ENCODE results near the gene WDR46. TPM values are rescaled to one million over a fixed set of nuclear protein-coding genes. Genes with fewer than 3 reads are reported as not detected.

WDR46 gene
- total and polyA plus RNA-seq, 10 of the 15 experiments (the other 5 are each of a cell fraction or from before 2014, with no cell fraction given): 10.1 to 147 (median 86.0) TPM

DNA sequence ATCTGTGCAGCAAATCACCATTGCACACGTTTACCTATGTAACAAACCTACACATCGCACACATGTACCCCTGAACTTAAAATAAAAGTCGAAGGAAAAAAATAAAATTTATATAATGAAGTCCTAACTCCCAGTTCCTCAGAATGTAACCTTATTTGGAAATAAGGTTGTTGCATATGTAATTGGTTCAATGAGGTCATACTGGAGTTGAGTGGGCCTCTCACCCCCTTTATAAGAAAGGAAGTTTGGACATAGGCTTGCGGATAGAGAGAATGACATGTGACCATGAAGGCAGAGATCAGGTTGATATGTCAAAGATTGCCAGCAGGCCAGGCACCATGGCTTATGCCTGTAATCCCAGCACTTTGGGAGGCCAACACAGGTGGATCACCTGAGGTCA, 44.6 kb upstream of the WDR46 start:
- WGBS (ENCODE audit: insufficient coverage, insufficient replicate concordance, low lambda C conversion rate, missing lambda C conversion rate): 83% methylated on average over 4 of the region's 4 CpGs
- Histone ChIP-seq H3K4me3 (no peak overlapping the region), H3K4me1 (ENCODE audit: control insufficient read depth, insufficient read depth, low read length) (peaks cover 6% of the 10 kb centered on the region; the same call in 1 of the 2 replicates), H3K27me3 (replicated peaks in 1 of 2; ENCODE audit: control insufficient read depth in 2 of 2, insufficient read depth in 2 of 2, low read length in 1 of 2) (no peaks in the 10 kb centered on the region), H3K79me2 (ENCODE audit: control insufficient read depth, insufficient read depth, low read length) (no peaks in the 10 kb centered on the region), H2AFZ (ENCODE audit: control insufficient read depth, low read depth, low read length) (no peak overlapping the region), H3K27ac (ENCODE audit: control insufficient read depth, insufficient read depth) (no peak overlapping the region), H3K36me3 (ENCODE audit: control insufficient read depth in 2 of 2, insufficient read depth in 2 of 2, low read length in 1 of 2) (no peaks in the 10 kb centered on the region), H3K9me3 (replicated peaks; ENCODE audit: control insufficient read depth, insufficient read depth, low read length) (no peaks in the 10 kb centered on the region), H3K9ac (ENCODE audit: control insufficient read depth, insufficient read depth, low read length) (no peak overlapping the region), H3K4me2 (ENCODE audit: control insufficient read depth, insufficient read depth) (no peak overlapping the region), H4K20me1 (ENCODE audit: control insufficient read depth, insufficient read depth) (no peaks in the 10 kb centered on the region)
- no TSS peak for BruUV-seq (replicated peaks)
- ATAC-seq (no peak), FAIRE-seq (no peak), DNase-seq (ENCODE audit: low read depth, low spot score) (no peak)
- in situ Hi-C loops (cut with MboI) (no loop called here), intact Hi-C loops (cut with micrococcal nuclease; ENCODE audit: unreplicated experiment) (no loop called here)
- RAD21 ChIA-PET (ENCODE audit: unreplicated experiment): no interaction called here
- SMC1A ChIA-PET (ENCODE audit: uncharacterized antibody, unreplicated experiment): no interaction called here
- TF ChIP-seq, protein P1, sequence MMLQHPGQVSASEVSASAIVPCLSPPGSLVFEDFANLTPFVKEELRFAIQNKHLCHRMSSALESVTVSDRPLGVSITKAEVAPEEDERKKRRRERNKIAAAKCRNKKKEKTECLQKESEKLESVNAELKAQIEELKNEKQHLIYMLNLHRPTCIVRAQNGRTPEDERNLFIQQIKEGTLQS (IDR thresholded peaks at IDR 0.05; ENCODE audit: borderline replicate concordance, extremely low read depth, low read depth, low read length): no peak
- TF ChIP-seq MYC (IDR thresholded peaks at IDR 0.05; ENCODE audit: insufficient read depth, insufficient read length, insufficient replicate concordance, low read length, severe bottlenecking): no peak
- no peak for TF ChIP-seq NR2F1 (conservative IDR thresholded peaks at IDR 0.05)
- TF ChIP-seq DPF2 (IDR thresholded peaks at IDR 0.05): no peak
- TF ChIP-seq SP1 (IDR thresholded peaks at IDR 0.05; ENCODE audit: low read depth, low read length): no peak
- no peak for TF ChIP-seq CHD4 (IDR thresholded peaks at IDR 0.05)
- no peak for TF ChIP-seq ZSCAN29 (IDR thresholded peaks at IDR 0.05)
- no peak for TF ChIP-seq CBX5 (IDR thresholded peaks at IDR 0.05; ENCODE audit: low read depth)
- TF ChIP-seq RAD21 (IDR thresholded peaks at IDR 0.05; ENCODE audit: insufficient read depth, low read depth, low read length): no peak
- no peak for TF ChIP-seq POU2F2 (IDR thresholded peaks at IDR 0.05; ENCODE audit: borderline replicate concordance, low read depth, low read length)
- TF ChIP-seq SIX5 (IDR thresholded peaks at IDR 0.05; ENCODE audit: low read depth, low read length, severe bottlenecking): no peak
- TF ChIP-seq YY1 (IDR thresholded peaks at IDR 0.05; ENCODE audit: low read depth, low read length): no peak
- TF ChIP-seq CHD1 (IDR thresholded peaks at IDR 0.05; ENCODE audit: low read depth, low read length): no peak
- TF ChIP-seq RBBP5 (conservative IDR thresholded peaks at IDR 0.05): no peak
- CTCF ChIA-PET: interaction anchor here (5.6 kb wide), 1 partner anchor 11 kb away, joined by 25 read pairs; no protein-coding TSS in a partner anchor
- POLR2A ChIA-PET: no interaction called here

Measured in GM12878 (cell line).